Measurements from ENCODE around the gene ACSF3. TPM values are rescaled to one million over a fixed set of nuclear protein-coding genes. Genes with fewer than 3 reads are reported as not detected.
"Not testable (repeated sequence)": the region's sequence is repeated elsewhere in the genome, so short reads cannot be mapped to it uniquely, and the experiment has no call there.

Gene ACSF3
- total and polyA plus RNA-seq, 7 donors: 19.7 to 42.2 (median 28.2) TPM

- peaks cover 0 to 74% (median 41%) of the 10 kb centered on the region in 3 donors for H3K27me3 ChIP-seq
- H3K27ac ChIP-seq: no peak overlapping the region
- intact Hi-C loops (cut with DNase I): no loop called here
- TF ChIP-seq EP300 (IDR thresholded peaks at IDR 0.05) (no peak), POLR2AphosphoS5 (IDR thresholded peaks at IDR 0.05) (no peak), CTCF (IDR thresholded peaks at IDR 0.05) (no peak), POLR2A (IDR thresholded peaks at IDR 0.05) (no peak)
- no peak for DNase-seq
- 84 to 89% methylated on average over 17 of the region's 17 CpGs for whole genome bisulfite sequencing, 2 donors
- no peaks in the 10 kb centered on the region for H3K36me3 ChIP-seq
- no peaks in the 10 kb centered on the region for H3K9me3 ChIP-seq
- no peak overlapping the region for H3K4me3 ChIP-seq
- no peaks in the 10 kb centered on the region for H3K4me1 ChIP-seq
These were observed 29.8 kb upstream of the ACSF3 start for GRCh38 chr16:89063768-89064320.

GRCh38 chr16:89064606-89065457, 28.8 kb upstream of the ACSF3 start:
- DNase-seq: no peak
- H3K4me3 ChIP-seq: no peak overlapping the region
- no peaks in the 10 kb centered on the region for H3K36me3 ChIP-seq
- no peak overlapping the region for H3K27ac ChIP-seq
- TF ChIP-seq POLR2A (IDR thresholded peaks at IDR 0.05) (no peak), POLR2AphosphoS5 (IDR thresholded peaks at IDR 0.05) (no peak), CTCF (IDR thresholded peaks at IDR 0.05) (no peak), EP300 (IDR thresholded peaks at IDR 0.05) (no peak)
- 85 to 89% methylated on average over 32 of the region's 32 CpGs for WGBS, 2 donors
- no peaks in the 10 kb centered on the region for H3K4me1 ChIP-seq
- peaks cover 0 to 66% (median 41%) of the 10 kb centered on the region in 3 donors for H3K27me3 ChIP-seq
- intact Hi-C loops (cut with DNase I): no loop called here
- H3K9me3 ChIP-seq: no peaks in the 10 kb centered on the region

GRCh38 chr16:89065458-89065822, 28.2 kb upstream of the ACSF3 start:
- Histone ChIP-seq H3K4me3 (no peak overlapping the region), H3K4me1 (no peaks in the 10 kb centered on the region), H3K9me3 (no peaks in the 10 kb centered on the region), H3K36me3 (no peaks in the 10 kb centered on the region), H3K27ac (no peak overlapping the region), H3K27me3 (peaks cover 0 to 68% (median 41%) of the 10 kb centered on the region in 3 donors)
- TF ChIP-seq POLR2A (IDR thresholded peaks at IDR 0.05): no peak
- TF ChIP-seq CTCF (IDR thresholded peaks at IDR 0.05): no peak
- TF ChIP-seq EP300 (IDR thresholded peaks at IDR 0.05): no peak
- no peak for TF ChIP-seq POLR2AphosphoS5 (IDR thresholded peaks at IDR 0.05)
- intact Hi-C loops (cut with DNase I): no loop called here
- no peak for DNase-seq
- WGBS, 2 donors: 82 to 92% methylated on average over 11 of the region's 11 CpGs

DNA sequence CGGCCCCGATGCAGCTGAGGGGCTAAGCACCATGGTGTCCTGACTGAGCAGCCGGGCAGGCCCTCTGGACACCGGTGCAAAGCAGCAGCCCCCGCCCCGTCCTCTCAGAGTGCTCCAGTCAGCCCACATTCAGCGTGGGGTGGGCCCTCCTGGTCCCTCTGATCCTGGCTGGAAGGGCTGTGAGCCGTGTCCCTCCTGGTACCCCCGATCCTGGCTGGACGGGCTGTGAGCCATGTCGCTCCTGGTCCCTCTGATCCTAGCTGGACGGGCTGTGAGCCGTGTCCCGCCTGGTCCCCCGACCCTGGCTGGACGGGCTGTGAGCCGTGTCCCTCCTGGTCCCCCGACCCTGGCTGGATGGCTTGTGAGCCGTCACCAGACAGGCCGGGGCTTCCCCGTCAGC, 26.9 kb upstream of the ACSF3 start:
- intact Hi-C loops (cut with DNase I): no loop called here
- no peak for DNase-seq
- peaks cover 8 to 74% (median 50%) of the 10 kb centered on the region in 3 donors for H3K27me3 ChIP-seq
- H3K4me3 ChIP-seq: no peak overlapping the region
- no peaks in the 10 kb centered on the region for H3K9me3 ChIP-seq
- peaks cover 0 to 2% (median under 1%) of the 10 kb centered on the region in 4 donors for H3K4me1 ChIP-seq
- TF ChIP-seq POLR2A (IDR thresholded peaks at IDR 0.05) (no peak), EP300 (IDR thresholded peaks at IDR 0.05) (no peak)
- H3K36me3 ChIP-seq: no peaks in the 10 kb centered on the region
- 82 to 85% methylated on average over 21 of the region's 21 CpGs for WGBS, 2 donors
- H3K27ac ChIP-seq: no peak overlapping the region

- no peak for DNase-seq
- no peak overlapping the region for H3K4me3 ChIP-seq
- TF ChIP-seq EP300 (IDR thresholded peaks at IDR 0.05) (no peak), POLR2A (IDR thresholded peaks at IDR 0.05) (no peak), POLR2AphosphoS5 (IDR thresholded peaks at IDR 0.05) (no peak), CTCF (IDR thresholded peaks at IDR 0.05) (no peak)
- H3K4me1 ChIP-seq: peaks cover 0 to 13% (median 12%) of the 10 kb centered on the region in 4 donors
- H3K9me3 ChIP-seq: no peaks in the 10 kb centered on the region
- H3K27ac ChIP-seq: no peak overlapping the region
- intact Hi-C loops (cut with DNase I): no loop called here
- no peaks in the 10 kb centered on the region for H3K36me3 ChIP-seq
- 13 to 44% methylated on average over 16 of the region's 16 CpGs for WGBS, 2 donors
- H3K27me3 ChIP-seq: peaks cover 8 to 70% (median 40%) of the 10 kb centered on the region in 3 donors
These were observed 25.8 kb upstream of the ACSF3 start for GRCh38 chr16:89067677-89068443.

DNA sequence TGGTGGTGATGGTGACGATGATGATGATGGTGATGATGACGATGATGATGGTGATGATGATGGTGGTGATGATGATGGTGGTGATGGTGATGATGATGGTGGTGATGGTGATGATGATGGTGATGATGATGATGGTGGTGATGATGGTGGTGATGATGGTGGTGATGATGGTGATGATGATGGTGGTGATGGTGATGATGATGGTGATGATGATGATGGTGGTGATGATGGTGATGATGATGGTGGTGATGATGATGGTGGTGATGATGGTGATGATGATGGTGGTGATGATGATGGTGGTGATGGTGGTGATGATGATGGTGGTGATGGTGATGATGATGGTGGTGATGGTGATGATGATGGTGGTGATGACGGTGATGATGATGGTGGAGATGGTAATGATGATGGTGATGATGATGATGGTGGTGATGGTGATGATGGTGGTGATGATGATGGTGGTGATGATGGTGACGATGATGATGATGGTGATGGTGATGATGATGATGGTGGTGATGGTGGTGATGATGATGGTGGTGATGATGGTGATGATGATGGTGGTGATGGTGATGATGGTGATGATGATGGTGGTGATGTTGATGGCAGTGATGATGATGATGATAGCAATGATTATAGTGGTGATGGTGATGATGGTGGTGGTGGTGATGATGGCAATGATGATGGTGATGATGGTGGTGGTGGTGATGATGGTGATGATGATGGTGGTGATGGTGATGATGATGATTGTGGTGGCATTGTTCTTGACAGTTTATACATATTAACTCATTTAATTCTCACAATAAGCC, 24.6 kb upstream of the ACSF3 start:
- peaks cover 8 to 60% (median 32%) of the 10 kb centered on the region in 3 donors for H3K27me3 ChIP-seq
- H3K36me3 ChIP-seq; H3K9me3 ChIP-seq; DNase-seq; H3K27ac ChIP-seq; intact Hi-C loops (cut with DNase I); H3K4me3 ChIP-seq: not testable (repeated sequence)
- peaks cover 0 to 19% (median 14%) of the 10 kb centered on the region in 4 donors for H3K4me1 ChIP-seq
- 97% methylated on average over 4 of the region's 4 CpGs for WGBS, 2 donors

All from sigmoid colon (tissue), 7 donors.